OCI-LY1 (cell line): ENCODE measurements around the gene GLTP.

ENCODE experiments used
- EZH2 ChIP-seq: fragments of 200-600 bp; sonication (generic), shearing (Covaris generic); IDR thresholded peaks from 2 replicates; pipeline ENCODE4 v1.8.0; 2017; ENCODE audit warnings: borderline replicate concordance, mixed run types, mild to moderate bottlenecking, antibody characterized with exemption, low read length, moderate library complexity, mixed read lengths
- TF ChIP-seq, protein P1 (sequence below): fragments of 200-600 bp; sonication (generic), shearing (Covaris generic); IDR thresholded peaks from 2 replicates; pipeline ENCODE4 v1.5.1; 2017; ENCODE audit warnings: mild to moderate bottlenecking, antibody characterized with exemption, low read length, moderate library complexity, mixed read lengths

DNA sequence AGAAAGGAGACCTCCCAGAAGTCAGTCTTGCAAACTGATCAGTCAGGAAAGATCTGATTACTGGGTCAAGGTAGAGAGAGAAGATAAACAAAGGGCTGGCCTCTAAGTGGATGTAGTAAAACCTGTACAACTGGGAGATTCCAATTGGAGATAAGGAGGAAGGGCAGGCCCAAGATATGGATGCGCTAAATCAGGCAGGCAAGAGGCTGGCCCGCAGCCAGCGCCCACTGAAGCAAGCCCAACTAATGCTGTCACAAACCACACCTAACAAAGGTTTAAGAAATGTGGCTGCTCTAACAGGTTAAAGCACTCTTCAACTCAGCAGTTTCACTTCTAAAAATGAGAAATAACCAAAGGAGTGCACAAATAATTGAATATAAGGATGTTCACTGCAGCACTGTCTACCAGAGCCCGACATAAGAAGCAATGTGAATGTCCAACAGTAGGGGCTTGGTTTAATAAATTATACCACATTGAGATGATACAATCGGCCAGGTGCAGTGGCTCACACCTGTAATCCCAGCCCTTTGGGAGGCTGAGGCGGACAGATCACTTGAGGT is 4.7 kb downstream of the GLTP start:
- TF ChIP-seq, protein P1, sequence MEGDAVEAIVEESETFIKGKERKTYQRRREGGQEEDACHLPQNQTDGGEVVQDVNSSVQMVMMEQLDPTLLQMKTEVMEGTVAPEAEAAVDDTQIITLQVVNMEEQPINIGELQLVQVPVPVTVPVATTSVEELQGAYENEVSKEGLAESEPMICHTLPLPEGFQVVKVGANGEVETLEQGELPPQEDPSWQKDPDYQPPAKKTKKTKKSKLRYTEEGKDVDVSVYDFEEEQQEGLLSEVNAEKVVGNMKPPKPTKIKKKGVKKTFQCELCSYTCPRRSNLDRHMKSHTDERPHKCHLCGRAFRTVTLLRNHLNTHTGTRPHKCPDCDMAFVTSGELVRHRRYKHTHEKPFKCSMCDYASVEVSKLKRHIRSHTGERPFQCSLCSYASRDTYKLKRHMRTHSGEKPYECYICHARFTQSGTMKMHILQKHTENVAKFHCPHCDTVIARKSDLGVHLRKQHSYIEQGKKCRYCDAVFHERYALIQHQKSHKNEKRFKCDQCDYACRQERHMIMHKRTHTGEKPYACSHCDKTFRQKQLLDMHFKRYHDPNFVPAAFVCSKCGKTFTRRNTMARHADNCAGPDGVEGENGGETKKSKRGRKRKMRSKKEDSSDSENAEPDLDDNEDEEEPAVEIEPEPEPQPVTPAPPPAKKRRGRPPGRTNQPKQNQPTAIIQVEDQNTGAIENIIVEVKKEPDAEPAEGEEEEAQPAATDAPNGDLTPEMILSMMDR, result no peak
- TF ChIP-seq EZH2, result no peak
